Renal cortical epithelial cell (primary cell): ENCODE results near the gene PPP1R18. TPM values are rescaled to one million over a fixed set of nuclear protein-coding genes. Genes with fewer than 3 reads are reported as not detected.

Experiments used
- total RNA-seq: library from RNA; depleted of rRNA; stranded (reverse); fragments of >200 nt; gene quantifications from 2 replicates; pipeline ENCODE4 v1.2.3, GENCODE V29; 2014

The PPP1R18 gene
- total RNA-seq, 1 donor from 2014 or later: 27.5 TPM

Other genes with a start within 250 kb of the PPP1R18 start
- gene HLA-E, start 197.1 kb downstream of the PPP1R18 start, total RNA-seq: 170 and 213 TPM in 2 replicates
- 32.2 and 49.8 TPM in 2 replicates for gene GNL1, start 130.2 kb downstream of the PPP1R18 start, total RNA-seq
- 2.3 and 3.9 TPM in 2 replicates for gene PRR3, start 129.3 kb downstream of the PPP1R18 start, total RNA-seq
- 40.1 and 77.8 TPM in 2 replicates for gene ABCF1, start 115.2 kb downstream of the PPP1R18 start, total RNA-seq
- 6.1 and 30.3 TPM in 2 replicates for gene PPP1R10, start 69.4 kb downstream of the PPP1R18 start, total RNA-seq
- 31.0 and 60.4 TPM in 2 replicates for gene MRPS18B, start 68.8 kb downstream of the PPP1R18 start, total RNA-seq
- 7.6 and 7.8 TPM in 2 replicates for gene ATAT1, start 59.8 kb downstream of the PPP1R18 start, total RNA-seq
- 6.9 and 7.3 TPM in 2 replicates for gene C6orf136, start 39.5 kb downstream of the PPP1R18 start, total RNA-seq
- 40.2 and 41.7 TPM in 2 replicates for gene DHX16, start 13.6 kb downstream of the PPP1R18 start, total RNA-seq
- gene NRM, start 4.3 kb upstream of the PPP1R18 start, total RNA-seq: 0.69 and 1.7 TPM in 2 replicates
- 6.4 and 10.2 TPM in 2 replicates for gene MDC1, start 30.6 kb upstream of the PPP1R18 start, total RNA-seq
- gene TUBB, start 33.7 kb upstream of the PPP1R18 start, total RNA-seq: 312 and 597 TPM in 2 replicates
- gene FLOT1, start 56.0 kb upstream of the PPP1R18 start, total RNA-seq: 19.4 and 100 TPM in 2 replicates
- gene IER3, start 57.9 kb upstream of the PPP1R18 start, total RNA-seq: 56.6 and 249 TPM in 2 replicates
- gene DDR1, start 197.9 kb upstream of the PPP1R18 start, total RNA-seq: 165 and 197 TPM in 2 replicates
- gene GTF2H4, start 221.6 kb upstream of the PPP1R18 start, total RNA-seq: 17.2 and 24.2 TPM in 2 replicates
- gene VARS2, start 227.6 kb upstream of the PPP1R18 start, total RNA-seq: 47.5 and 144 TPM in 2 replicates
- gene SFTA2, start 245.5 kb upstream of the PPP1R18 start, total RNA-seq: 1.9 TPM in 1 of 2 replicates, not detected in the other